ENCODE results near the gene SYNDIG1.
A peak's percentile ranks its signal among the peaks of the same experiment; 100 is the strongest.
"Not testable (repeated sequence)": the region's sequence is repeated elsewhere in the genome, so short reads cannot be mapped to it uniquely, and the experiment has no call there.

SYNDIG1 gene

GRCh38 chr20:24493661-24494459 lies 24.4 kb downstream of the SYNDIG1 start:
- no peak for DNase-seq

DNA sequence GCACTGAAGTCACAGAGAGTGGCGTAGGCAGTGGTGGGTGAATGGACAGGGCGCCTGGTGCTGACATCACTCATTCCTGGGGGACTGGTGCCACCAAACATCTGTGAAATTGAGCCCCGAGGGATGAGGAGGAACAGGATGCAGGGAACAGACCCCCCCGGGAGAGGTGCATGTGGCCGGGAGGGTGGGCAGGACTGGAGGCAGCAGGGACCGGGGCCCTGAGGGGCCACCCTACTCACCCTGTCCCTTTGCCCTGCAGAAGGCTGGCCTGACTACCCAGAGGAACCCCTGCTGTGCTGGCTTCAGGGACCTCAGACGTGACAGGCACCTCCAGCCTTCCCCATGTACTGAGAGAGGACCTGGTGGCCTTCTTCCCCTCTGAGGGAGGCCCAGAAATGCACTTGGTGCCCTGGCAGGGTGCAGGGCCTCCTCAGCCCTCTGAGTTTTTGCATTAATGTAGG lies 25.1 kb downstream of the SYNDIG1 start:
- DNase-seq = no peak

- DNase-seq = no peak
Observed at GRCh38 chr20:24495266-24495665, 25.8 kb downstream of the SYNDIG1 start.

- DNase-seq = peak; percentile 70
Observed at GRCh38 chr20:24497851-24498250, 28.4 kb downstream of the SYNDIG1 start.

DNA sequence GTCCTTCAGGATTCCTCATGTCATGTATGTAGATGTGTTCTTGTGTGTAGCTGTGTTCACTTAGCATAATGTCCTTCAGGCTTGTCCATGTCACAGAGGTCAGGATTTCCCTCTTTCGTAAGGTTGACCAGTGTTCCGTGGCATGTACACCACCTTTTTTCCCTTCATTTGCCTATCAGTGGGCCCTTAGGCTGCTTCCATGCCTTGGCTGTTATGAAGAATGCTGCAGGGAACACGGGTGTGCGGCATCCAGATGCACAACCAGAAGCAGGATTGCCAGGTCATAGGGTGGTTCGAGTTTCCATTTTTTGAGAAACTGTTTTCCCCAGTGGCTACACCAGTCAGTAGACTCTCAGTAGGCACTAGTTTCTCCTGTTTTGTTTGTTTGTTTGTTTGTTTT lies 29.2 kb downstream of the SYNDIG1 start:
- no peak for DNase-seq

- no peak for DNase-seq
Observed at GRCh38 chr20:24499472-24499871, 30.0 kb downstream of the SYNDIG1 start.

DNA sequence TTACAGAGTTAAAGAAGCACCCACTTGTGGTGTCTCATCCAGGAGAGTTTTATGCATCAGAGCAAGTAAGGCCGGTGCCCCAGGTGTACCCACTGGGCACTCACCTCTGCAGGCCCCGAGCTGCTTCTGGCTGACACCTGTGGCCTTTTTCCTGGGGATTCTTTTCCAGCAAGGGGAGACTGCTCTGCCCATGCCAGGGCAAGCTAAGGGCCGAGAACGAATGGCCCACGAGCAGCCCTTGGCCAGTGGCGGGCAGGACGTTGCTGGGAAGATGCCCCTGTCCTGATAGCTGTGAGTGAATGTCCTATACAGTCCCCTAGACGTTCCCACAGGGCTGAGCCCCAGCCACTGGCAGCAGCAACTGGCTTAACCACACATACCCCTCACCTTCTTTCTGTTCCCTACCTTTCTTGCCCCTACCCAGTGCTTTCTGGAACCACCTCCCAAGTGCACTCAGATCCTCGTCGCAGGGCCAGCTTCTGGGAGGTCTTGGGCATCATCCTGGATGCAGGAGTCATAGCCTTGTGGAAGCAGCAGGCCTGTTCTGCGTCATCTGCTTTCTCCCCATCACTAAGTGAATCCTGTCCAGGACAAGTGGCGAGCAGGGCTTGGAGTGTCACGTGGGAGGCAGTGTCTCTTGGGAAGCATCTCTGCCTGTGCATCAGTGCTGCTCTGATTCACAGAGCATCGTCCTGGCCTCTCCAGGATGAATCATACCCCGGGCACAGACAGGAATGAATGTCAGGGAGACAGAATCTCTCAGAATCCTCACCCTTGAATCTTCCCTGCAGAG lies 32.5 kb downstream of the SYNDIG1 start:
- peak; percentile 98 for DNase-seq

DNA sequence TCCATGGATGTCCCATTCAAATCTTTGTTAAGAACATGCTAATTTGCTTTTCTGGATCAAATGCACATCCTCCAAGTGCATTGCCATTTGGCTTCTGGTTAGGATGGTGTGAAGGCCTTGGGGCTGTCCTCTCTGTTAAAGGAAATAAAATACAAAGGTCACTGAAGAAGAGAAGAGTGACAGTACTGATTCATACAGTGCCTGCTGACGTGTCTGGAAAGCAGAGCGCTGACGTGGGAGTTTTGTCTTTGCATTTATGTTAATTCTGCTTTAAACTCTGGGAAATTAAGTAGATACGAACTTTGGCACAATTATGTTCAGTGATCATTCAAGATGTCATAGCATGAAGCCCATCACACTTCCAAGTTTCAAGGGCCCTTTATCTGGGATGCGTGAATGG lies 33.2 kb downstream of the SYNDIG1 start:
- DNase-seq = peak; percentile 58

DNA sequence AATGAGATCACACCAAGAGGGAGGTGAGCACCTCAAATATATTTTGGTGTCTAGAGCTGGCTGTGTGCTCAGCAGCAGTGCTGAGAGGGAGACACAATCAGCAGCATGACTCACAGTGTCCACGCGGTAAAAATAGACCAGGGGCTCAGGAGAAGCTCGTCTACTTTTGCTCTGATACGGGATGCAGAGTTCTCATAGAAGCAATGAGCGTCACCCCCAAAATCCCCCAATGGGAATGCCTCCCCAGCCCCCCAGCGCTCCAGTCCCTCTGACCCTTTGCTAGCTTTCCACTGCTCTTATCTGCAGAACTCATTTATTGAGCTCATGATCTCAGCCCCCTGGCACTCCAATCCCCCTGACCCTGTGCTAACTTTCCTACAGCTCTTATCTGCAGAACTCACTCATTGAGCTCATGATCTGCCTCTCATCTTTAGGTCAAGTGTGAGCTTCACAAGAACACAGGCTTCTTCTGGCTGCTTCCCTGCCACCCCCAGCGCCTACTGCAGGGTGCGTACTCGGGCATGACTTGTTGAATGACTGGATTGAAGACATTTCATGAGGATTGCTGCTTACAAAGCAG lies 34.0 kb downstream of the SYNDIG1 start:
- peak; percentile 78 for DNase-seq

DNA sequence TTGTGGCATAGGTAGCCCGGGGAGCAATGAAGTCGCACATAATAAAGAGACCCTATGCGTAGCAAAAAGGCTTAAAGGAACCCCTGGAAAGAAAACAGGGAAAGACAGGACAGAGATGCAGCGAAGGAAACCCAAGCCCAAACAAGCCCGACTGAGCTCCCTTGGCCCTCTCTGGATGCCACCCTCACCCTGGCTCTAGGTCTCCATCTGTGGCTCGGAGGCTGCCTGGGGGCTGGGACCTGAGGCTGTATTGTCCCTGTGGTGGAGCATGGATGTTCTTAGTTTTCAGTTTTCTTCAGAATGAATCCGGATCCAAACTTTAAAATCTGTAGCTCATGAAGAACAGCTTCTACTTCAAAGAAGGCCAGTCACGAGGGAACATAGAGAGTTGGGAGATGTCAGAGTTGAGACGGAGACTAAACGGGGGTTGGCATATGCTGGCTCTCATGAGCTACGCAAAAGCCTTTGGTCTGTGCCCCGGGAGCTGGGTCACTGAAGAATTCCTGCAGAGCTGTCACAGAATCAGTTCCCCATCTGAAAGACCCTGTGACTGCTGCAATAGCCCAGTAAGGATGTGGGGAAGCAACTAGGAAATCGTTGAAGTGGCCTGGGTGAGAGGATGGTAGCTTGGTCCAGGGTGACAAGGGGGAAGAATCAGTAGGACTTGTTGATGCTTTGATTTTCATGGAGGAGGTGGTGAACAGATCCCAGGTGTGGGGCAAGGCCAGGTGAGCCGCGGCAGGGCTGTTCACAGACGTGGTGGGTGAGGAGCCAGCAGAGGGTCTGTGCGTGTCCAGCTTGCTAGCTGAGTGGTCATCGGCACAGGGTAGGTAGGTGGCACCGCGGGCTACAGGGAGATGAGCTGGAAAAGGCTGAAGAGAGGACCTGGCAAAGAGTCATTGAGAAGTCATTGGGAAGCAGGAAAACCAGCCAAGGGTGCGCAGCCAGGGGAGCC lies 35.2 kb downstream of the SYNDIG1 start:
- no peak for DNase-seq

DNA sequence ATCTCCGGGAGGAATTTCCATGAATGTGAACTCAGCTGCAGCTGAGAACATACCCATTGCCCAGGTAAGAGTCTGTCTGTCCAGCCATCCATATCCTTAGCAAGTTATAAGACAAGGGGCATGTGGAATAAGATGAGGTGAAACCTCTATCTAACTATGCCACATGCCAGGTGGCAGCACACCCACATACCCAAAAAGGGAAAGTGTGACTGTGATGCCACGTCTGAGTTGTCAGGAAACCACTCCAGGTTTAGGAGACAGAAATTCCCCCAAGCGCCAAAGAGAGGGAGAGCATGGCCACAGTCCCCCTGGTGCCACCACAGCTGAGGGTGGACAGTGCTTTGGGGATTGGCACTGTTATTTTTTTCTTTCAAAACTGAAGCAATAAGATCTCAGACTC lies 36.7 kb downstream of the SYNDIG1 start:
- DNase-seq = no peak

DNA sequence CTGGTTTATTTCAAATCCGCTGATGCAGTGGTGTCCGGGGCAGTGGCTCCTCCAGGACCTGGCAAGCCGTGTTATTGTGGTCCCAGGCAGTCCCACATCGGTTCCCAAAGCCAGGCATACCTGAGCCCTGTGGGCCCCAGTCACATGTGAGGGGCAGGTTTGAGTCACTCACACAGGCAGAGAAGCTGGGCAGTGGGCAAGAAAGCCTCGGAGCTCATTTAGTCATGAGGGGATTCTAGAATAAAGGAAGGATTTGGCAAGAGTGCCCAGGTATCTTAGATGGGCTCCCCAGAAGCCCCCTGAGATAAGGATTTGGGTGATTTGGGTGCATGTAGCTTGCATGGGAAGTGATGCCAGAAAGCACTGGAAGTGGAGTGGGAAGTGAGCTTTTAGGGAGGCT lies 37.3 kb downstream of the SYNDIG1 start:
- DNase-seq = no peak

- no peak for DNase-seq
Observed at GRCh38 chr20:24507182-24507853, 37.9 kb downstream of the SYNDIG1 start.

GRCh38 chr20:24512441-24512840 lies 43.0 kb downstream of the SYNDIG1 start:
- not testable (repeated sequence) for DNase-seq

- DNase-seq = no peak
Observed at GRCh38 chr20:24518515-24518914, 49.1 kb downstream of the SYNDIG1 start.

- no peak for DNase-seq
Observed at GRCh38 chr20:24519476-24519875, 50.0 kb downstream of the SYNDIG1 start.

DNA sequence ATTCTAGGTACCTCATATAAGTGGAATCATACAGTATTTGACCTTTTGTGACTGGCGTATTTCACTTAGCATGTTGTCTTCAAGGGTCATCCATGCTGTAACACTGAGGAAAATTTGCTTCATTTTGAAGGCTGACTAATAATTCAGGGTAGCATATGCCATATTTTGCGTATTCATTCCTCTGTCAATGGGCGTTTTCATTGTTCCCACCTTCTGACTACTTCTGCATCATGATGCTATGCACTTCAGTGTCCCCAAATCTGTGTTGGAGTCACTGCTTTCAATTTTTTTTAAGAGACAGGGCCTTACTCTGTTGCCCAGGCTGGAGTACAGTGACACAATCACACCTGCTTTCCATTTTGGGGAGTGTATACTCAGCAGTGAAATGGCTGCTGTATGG lies 51.6 kb downstream of the SYNDIG1 start:
- no peak for DNase-seq

DNA sequence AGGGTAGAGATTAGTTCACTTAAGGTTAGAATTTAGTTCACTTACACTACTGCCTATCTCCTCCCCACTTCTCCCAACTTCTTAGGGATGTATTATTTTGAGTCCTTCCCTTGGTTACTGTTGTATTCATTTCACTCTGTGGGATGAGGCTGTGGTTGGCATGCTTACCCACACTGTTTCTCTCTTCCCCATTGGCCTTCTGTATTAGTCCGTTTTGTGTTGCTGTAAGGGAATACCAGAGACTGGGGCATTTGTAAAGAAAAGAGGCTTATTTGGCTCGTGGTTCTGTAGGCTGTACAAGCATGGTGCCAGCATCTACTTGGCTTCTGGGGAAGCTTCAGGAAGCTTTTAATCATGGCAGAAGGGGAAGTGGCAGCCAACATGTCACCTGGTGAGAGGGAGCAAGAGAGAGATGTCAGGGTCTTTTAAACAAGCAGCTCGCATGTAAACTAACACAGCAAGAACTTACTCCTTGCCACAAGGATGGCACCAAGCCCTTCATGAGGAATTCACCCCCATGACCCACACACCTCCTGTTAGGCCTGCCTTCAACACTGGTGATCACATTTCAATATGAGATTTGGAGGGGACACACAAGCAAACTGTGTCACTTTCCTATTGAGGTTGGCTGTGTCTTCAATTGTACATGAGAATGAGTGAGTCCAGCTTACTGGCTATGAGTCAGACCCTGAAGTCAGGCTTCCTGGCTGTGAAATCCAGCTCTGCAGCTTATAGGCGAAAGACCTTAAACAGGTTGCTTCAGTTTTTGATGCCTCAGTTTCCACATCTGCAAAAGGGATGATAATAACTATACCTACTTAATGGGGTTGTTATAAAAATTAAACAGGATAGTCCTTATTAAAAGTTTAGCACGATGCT lies 53.3 kb downstream of the SYNDIG1 start:
- peak; percentile 8 for DNase-seq

- no peak for DNase-seq
Observed at GRCh38 chr20:24523661-24524060, 54.2 kb downstream of the SYNDIG1 start.

- no peak for DNase-seq
Observed at GRCh38 chr20:24528583-24529368, 59.3 kb downstream of the SYNDIG1 start.
